T-cell (primary cell): ENCODE measurements around the gene DAPK1. TPM values are rescaled to one million over a fixed set of nuclear protein-coding genes. Genes with fewer than 3 reads are reported as not detected.

Experiments
- ATAC-seq, 4 experiments: fragments of 200-7000 bp in 3 of 4; fragments of 150-1000 bp in 1 of 4; cut with Tn5 transposase; replicated peaks in 1 of 4; 1 replicate in 3 of 4; 2 replicates in 1 of 4; pipeline ENCODE4 v1.10.0; 2021; ENCODE audit warnings: moderate library complexity in 3 of 4, mild to moderate bottlenecking in 2 of 4, moderate number of reproducible peaks in 1 of 4
- CTCF ChIA-PET, 2 donors: fragments of 300-600 bp; sonication (Branson Sonifier 250); formaldehyde crosslinking; loops; one replicate each; lab custom pipeline; 2022; ENCODE audit warnings: antibody characterized with exemption in 2 of 2; lab: Charles Lee
- POLR2A ChIA-PET, 2 donors: fragments of 300-600 bp; sonication (Branson Sonifier 250); formaldehyde crosslinking; loops; one replicate each; lab custom pipeline; 2022; ENCODE audit warnings: antibody characterized with exemption in 2 of 2; lab: Charles Lee
- DNase-seq, 35 experiments: peaks; one replicate each; pipeline versions ENCODE4 v3.0.0 to v3.0.0-alpha.2; 2013 to 2023
- H3K27ac ChIP-seq: one replicate; pipeline ENCODE4 v1.5.1; 2013; ENCODE audit warnings: low read length
- H3K27me3 ChIP-seq, 2 experiments: replicated peaks in 1 of 2; 1 replicate in 1 of 2; 2 replicates in 1 of 2; pipeline versions ENCODE4 v1.6.1 to v1.7.0; 2013; ENCODE audit warnings: low read length in 1 of 2, mixed read lengths in 1 of 2; ENCODE audit not compliant: control insufficient read depth in 2 of 2, insufficient read depth in 2 of 2; ENCODE audit errors: extremely low read depth in 1 of 2
- H3K36me3 ChIP-seq, 2 donors: 1 replicate in 1 of 2; 2 replicates in 1 of 2; pipeline versions ENCODE4 v1.6.1 to v1.7.0; 2013; ENCODE audit warnings: low read length in 1 of 2; ENCODE audit not compliant: control insufficient read depth in 2 of 2, insufficient read depth in 1 of 2; ENCODE audit errors: extremely low read depth in 1 of 2
- H3K4me1 ChIP-seq, 2 experiments: 1 replicate in 1 of 2; 2 replicates in 1 of 2; pipeline versions ENCODE4 v1.6.1 to v1.7.0; 2013; ENCODE audit warnings: low read length in 2 of 2, mixed read lengths in 1 of 2; ENCODE audit not compliant: insufficient read depth in 2 of 2, control insufficient read depth in 1 of 2; ENCODE audit errors: extremely low read depth in 1 of 2
- H3K4me3 ChIP-seq, 2 donors: 1 replicate in 1 of 2; 2 replicates in 1 of 2; pipeline versions ENCODE4 v1.5.1 to v1.7.0; 2013; ENCODE audit warnings: mild to moderate bottlenecking in 2 of 2, low read length in 1 of 2, moderate library complexity in 1 of 2; ENCODE audit not compliant: control insufficient read depth in 1 of 2; ENCODE audit errors: extremely low read depth in 1 of 2
- H3K9me3 ChIP-seq: 2 replicates; pipeline ENCODE4 v1.7.0; 2013
- H3K27ac Mint-ChIP-seq, 2 donors: one replicate each; pipeline ENCODE4 v1.8.0; 2020 to 2021; ENCODE audit warnings: mild to moderate bottlenecking in 2 of 2, mixed read lengths in 2 of 2
- H3K27me3 Mint-ChIP-seq, 2 donors: one replicate each; pipeline ENCODE4 v1.8.0; 2021 to 2022; ENCODE audit warnings: mixed read lengths in 2 of 2
- H3K36me3 Mint-ChIP-seq: one replicate; pipeline ENCODE4 v1.8.0; 2021; ENCODE audit warnings: mixed read lengths
- H3K4me1 Mint-ChIP-seq, 3 donors: one replicate each; pipeline ENCODE4 v1.8.0; 2020 to 2022; ENCODE audit warnings: mixed read lengths in 3 of 3, mild to moderate bottlenecking in 1 of 3
- H3K4me3 Mint-ChIP-seq, 3 donors: one replicate each; pipeline ENCODE4 v1.8.0; 2020 to 2022; ENCODE audit warnings: mild to moderate bottlenecking in 3 of 3, mixed read lengths in 3 of 3, moderate library complexity in 3 of 3
- H3K9me3 Mint-ChIP-seq, 3 donors: one replicate each; pipeline ENCODE4 v1.8.0; 2020 to 2022; ENCODE audit warnings: mixed read lengths in 3 of 3
- WGBS: methylation state at CpG from one replicate; pipeline ENCODE4 v1.1.5; 2013; ENCODE audit warnings: missing lambda C conversion rate; ENCODE audit not compliant: insufficient coverage; 5-methylcytosine and 5-hydroxymethylcytosine counted together
- total RNA-seq, 35 experiments: library from RNA in 6 of 35; stranded (reverse) in 6 of 35; fragments of 120-200 nt in 1 of 35; gene quantifications; one replicate each; pipeline versions ENCODE4 v1.2.1 to v1.2.4 and lab custom pipeline; 2013 to 2026

The DAPK1 gene
- total RNA-seq, 5 donors from 2014 or later (not counting 1 experiment from before 2014, with no cell fraction given) = 1.7 to 4.2 (median 2.8) TPM

DNA sequence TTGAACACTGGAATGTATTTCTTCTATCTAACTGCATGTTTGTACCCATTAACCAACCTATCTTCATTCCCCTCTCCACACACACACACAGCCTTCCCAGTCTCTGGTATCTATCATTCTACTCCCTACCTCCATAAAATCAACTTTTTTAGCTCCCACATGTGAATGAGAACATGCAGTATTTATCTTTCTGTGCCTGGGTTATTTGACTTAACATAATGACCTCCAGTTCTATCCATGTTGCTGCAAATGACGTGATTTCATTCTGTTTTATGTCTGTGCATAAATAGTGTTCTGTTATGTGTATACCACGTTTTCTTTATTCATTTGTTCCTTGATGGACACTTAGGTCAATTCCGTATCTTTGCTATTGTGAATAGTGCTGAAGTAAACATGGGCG lies 189.5 kb downstream of the DAPK1 start:
- Mint-ChIP-seq H3K4me1 (peaks cover 16 to 23% (median 16%) of the 10 kb centered on the region in 3 donors), H3K27me3 (no peaks in the 10 kb centered on the region), H3K36me3 (no peaks in the 10 kb centered on the region), H3K4me3 (no peak overlapping the region), H3K9me3 (peaks cover 0 to 6% (median 4%) of the 10 kb centered on the region in 3 donors), H3K27ac (peak overlapping the region in 1 of 2 donors; percentile 11)
- POLR2A ChIA-PET = no interaction called here
- CTCF ChIA-PET = interaction anchor here in 1 of 2 donors (0.6 kb wide), 1 partner anchor 266 kb away, joined by 5 read pairs; no protein-coding TSS in a partner anchor
- Histone ChIP-seq H3K36me3 (peaks cover 0 to under 1% of the 10 kb centered on the region in 2 donors), H3K9me3 (peaks cover 1% of the 10 kb centered on the region), H3K4me3 (no peak overlapping the region), H3K4me1 (peaks cover 17 to 19% of the 10 kb centered on the region in 2 experiments), H3K27me3 (peaks cover 0 to 2% of the 10 kb centered on the region in 2 experiments), H3K27ac (no peak overlapping the region)
- no peak for DNase-seq
- ATAC-seq = no peak
- no CpG with 5 or more reads among the region's 4 CpGs for WGBS

- Mint-ChIP-seq H3K9me3 (peaks cover 4 to 15% (median 13%) of the 10 kb centered on the region in 3 donors), H3K27me3 (no peaks in the 10 kb centered on the region), H3K4me1 (no peaks in the 10 kb centered on the region), H3K4me3 (no peak overlapping the region), H3K27ac (no peak overlapping the region), H3K36me3 (peaks cover 4% of the 10 kb centered on the region)
- POLR2A ChIA-PET = no interaction called here
- CTCF ChIA-PET = interaction anchor here in 1 of 2 donors (0.6 kb wide), 1 partner anchor 454 kb away, joined by 18 read pairs; no protein-coding TSS in a partner anchor
- Histone ChIP-seq H3K9me3 (peaks cover 5% of the 10 kb centered on the region), H3K4me1 (no peaks in the 10 kb centered on the region), H3K27ac (no peak overlapping the region), H3K4me3 (no peak overlapping the region), H3K27me3 (peaks cover 0 to 17% of the 10 kb centered on the region in 2 experiments), H3K36me3 (no peaks in the 10 kb centered on the region)
- 77% methylated on average over 3 of the region's 3 CpGs for WGBS
- DNase-seq (no peak), ATAC-seq (no peak)
Measured at GRCh38 chr9:87694236-87694755, 196.6 kb downstream of the DAPK1 start.

- Mint-ChIP-seq H3K4me1 (no peaks in the 10 kb centered on the region), H3K36me3 (peaks cover 4% of the 10 kb centered on the region), H3K4me3 (no peak overlapping the region), H3K9me3 (peaks cover 0 to 15% (median 13%) of the 10 kb centered on the region in 3 donors), H3K27me3 (no peaks in the 10 kb centered on the region), H3K27ac (no peak overlapping the region)
- ChIA-PET POLR2A (no interaction called here), CTCF (no interaction called here)
- H3K4me3 ChIP-seq = no peak overlapping the region
- WGBS = no CpG with 5 or more reads among the region's 1 CpG
- H3K36me3 ChIP-seq = no peaks in the 10 kb centered on the region
- DNase-seq (no peak), ATAC-seq (no peak)
- H3K27me3 ChIP-seq = peaks cover 0 to 17% of the 10 kb centered on the region in 2 experiments
- H3K27ac ChIP-seq = no peak overlapping the region
- no peaks in the 10 kb centered on the region for H3K4me1 ChIP-seq
- H3K9me3 ChIP-seq = peaks cover 5% of the 10 kb centered on the region
Measured at GRCh38 chr9:87695523-87695922, 197.9 kb downstream of the DAPK1 start.

GRCh38 chr9:87696641-87697040 lies 199.0 kb downstream of the DAPK1 start:
- DNase-seq (no peak), ATAC-seq (no peak)
- Mint-ChIP-seq H3K27me3 (no peaks in the 10 kb centered on the region), H3K4me3 (no peak overlapping the region), H3K36me3 (peaks cover 4% of the 10 kb centered on the region), H3K9me3 (peaks cover 0 to 15% (median 13%) of the 10 kb centered on the region in 3 donors), H3K27ac (no peak overlapping the region), H3K4me1 (no peaks in the 10 kb centered on the region)
- peaks cover 5% of the 10 kb centered on the region for H3K9me3 ChIP-seq
- no peak overlapping the region for H3K4me3 ChIP-seq
- no peaks in the 10 kb centered on the region for H3K36me3 ChIP-seq
- H3K4me1 ChIP-seq = peaks cover 0 to 2% of the 10 kb centered on the region in 2 experiments
- H3K27ac ChIP-seq = no peak overlapping the region
- H3K27me3 ChIP-seq = peaks cover 0 to 17% of the 10 kb centered on the region in 2 experiments
- CTCF ChIA-PET = no interaction called here
- POLR2A ChIA-PET = no interaction called here
- 61% methylated on average over 2 of the region's 7 CpGs for WGBS

DNA sequence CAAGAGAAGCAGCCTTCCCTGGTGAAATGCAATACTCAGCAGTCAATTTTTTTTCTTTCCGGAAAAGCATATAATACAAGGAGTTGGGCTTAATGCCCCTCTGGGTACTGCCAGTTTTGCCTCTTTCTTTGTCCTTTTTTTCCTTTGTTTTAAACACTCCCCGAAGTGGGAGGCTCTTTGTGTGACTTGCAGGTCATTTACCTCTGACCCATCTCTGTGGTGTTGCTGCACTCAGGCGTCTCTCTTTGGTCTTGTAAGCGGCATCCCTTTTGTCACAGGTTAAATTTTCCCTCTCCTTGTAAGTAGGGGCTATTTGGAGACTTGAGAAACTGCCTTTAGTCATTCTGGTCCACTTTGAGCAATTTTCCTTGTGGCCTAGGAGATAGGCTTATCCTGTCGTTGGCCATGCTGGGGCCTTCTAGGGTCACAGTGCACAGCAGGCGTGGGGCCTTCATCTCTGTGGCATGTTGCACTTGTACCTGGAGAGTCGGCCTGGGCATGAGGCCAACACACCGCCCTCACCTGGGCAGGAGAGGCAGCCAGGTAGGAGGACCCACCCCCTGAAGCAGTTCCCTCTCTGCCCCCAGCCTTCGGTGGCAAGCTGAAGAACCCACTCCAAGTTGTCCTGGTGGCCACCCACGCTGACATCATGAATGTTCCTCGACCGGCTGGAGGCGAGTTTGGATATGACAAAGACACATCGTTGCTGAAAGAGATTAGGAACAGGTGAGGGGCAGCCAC lies 200.6 kb downstream of the DAPK1 start:
- H3K27me3 ChIP-seq = peaks cover 0 to 17% of the 10 kb centered on the region in 2 experiments
- no peak for DNase-seq
- no peak overlapping the region for H3K4me3 ChIP-seq
- no peaks in the 10 kb centered on the region for H3K36me3 ChIP-seq
- no peak for ATAC-seq
- Mint-ChIP-seq H3K9me3 (peaks cover 0 to 9% (median 5%) of the 10 kb centered on the region in 3 donors), H3K4me3 (no peak overlapping the region), H3K27ac (no peak overlapping the region), H3K4me1 (peaks cover 0 to 3% (median 3%) of the 10 kb centered on the region in 3 donors), H3K27me3 (no peaks in the 10 kb centered on the region), H3K36me3 (no peaks in the 10 kb centered on the region)
- CTCF ChIA-PET = no interaction called here
- no peaks in the 10 kb centered on the region for H3K9me3 ChIP-seq
- 90% methylated on average over 11 of the region's 14 CpGs for WGBS
- no peak overlapping the region for H3K27ac ChIP-seq
- POLR2A ChIA-PET = no interaction called here
- H3K4me1 ChIP-seq = peaks cover 0 to 7% of the 10 kb centered on the region in 2 experiments

DNA sequence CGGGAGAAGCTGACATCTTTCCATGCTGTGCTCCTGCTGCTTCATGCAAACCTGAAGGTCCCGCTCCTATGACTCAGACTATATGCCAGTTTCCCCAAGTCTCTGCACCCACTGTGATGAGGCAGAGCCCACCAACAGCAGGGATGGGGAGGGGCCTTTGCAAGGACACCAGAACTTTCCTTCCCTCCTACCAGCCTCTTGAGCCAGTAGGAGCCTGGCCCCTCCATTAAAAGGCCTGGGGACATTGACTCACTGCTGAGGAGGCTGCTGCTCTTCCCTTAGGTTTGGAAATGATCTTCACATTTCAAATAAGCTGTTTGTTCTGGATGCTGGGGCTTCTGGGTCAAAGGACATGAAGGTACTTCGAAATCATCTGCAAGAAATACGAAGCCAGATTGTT lies 202.2 kb downstream of the DAPK1 start:
- 80% methylated on average over 3 of the region's 4 CpGs for WGBS
- Histone ChIP-seq H3K4me1 (peaks cover 0 to 9% of the 10 kb centered on the region in 2 experiments), H3K4me3 (no peak overlapping the region), H3K27ac (no peak overlapping the region), H3K27me3 (peaks cover 0 to 7% of the 10 kb centered on the region in 2 experiments), H3K9me3 (no peaks in the 10 kb centered on the region), H3K36me3 (peaks cover 0 to 3% of the 10 kb centered on the region in 2 donors)
- CTCF ChIA-PET = no interaction called here
- POLR2A ChIA-PET = no interaction called here
- Mint-ChIP-seq H3K4me1 (peaks cover 0 to 3% (median 3%) of the 10 kb centered on the region in 3 donors), H3K36me3 (no peaks in the 10 kb centered on the region), H3K9me3 (no peaks in the 10 kb centered on the region), H3K4me3 (no peak overlapping the region), H3K27ac (no peak overlapping the region), H3K27me3 (no peaks in the 10 kb centered on the region)
- DNase-seq (no peak), ATAC-seq (no peak)
